CD4-positive, alpha-beta T cell treated with Interleukin-6 at 100 ng/mL for 8 hours (primary cell): ENCODE data around the gene BAK1.
"Not testable (repeated sequence)": the region's sequence is repeated elsewhere in the genome, so short reads cannot be mapped to it uniquely, and the experiment has no call there.

Source experiments
- DNase-seq: peaks from one replicate; pipeline ENCODE4 v3.0.0-alpha.2; 2020; ENCODE audit warnings: mixed read lengths, low spot score

Gene BAK1

GRCh38 chr6:33551538-33551937 lies 28.5 kb downstream of the BAK1 start:
- DNase-seq = no peak

GRCh38 chr6:33549896-33550295 lies 30.2 kb downstream of the BAK1 start:
- no peak for DNase-seq

GRCh38 chr6:33549196-33549595 lies 30.9 kb downstream of the BAK1 start:
- DNase-seq = no peak

- DNase-seq = no peak
Observed at GRCh38 chr6:33547499-33547898, 32.6 kb downstream of the BAK1 start.

GRCh38 chr6:33546766-33547165 lies 33.3 kb downstream of the BAK1 start:
- no peak for DNase-seq

GRCh38 chr6:33545292-33545691 lies 34.8 kb downstream of the BAK1 start:
- DNase-seq = not testable (repeated sequence)

- DNase-seq = no peak
Observed at GRCh38 chr6:33543116-33543515, 37.0 kb downstream of the BAK1 start.

- DNase-seq = no peak
Observed at GRCh38 chr6:33540768-33541167, 39.3 kb downstream of the BAK1 start.

GRCh38 chr6:33534702-33535101 lies 45.4 kb downstream of the BAK1 start:
- DNase-seq = no peak

- peak; percentile 58 for DNase-seq
Observed at GRCh38 chr6:33533163-33533869, 46.8 kb downstream of the BAK1 start.

- not testable (repeated sequence) for DNase-seq
Observed at GRCh38 chr6:33532431-33532830, 47.6 kb downstream of the BAK1 start.

- DNase-seq = not testable (repeated sequence)
Observed at GRCh38 chr6:33530617-33531016, 49.5 kb downstream of the BAK1 start.
